ENCODE results near the gene TFPT.

TFPT gene

GRCh38 chr19:54156953-54157352 lies 41.5 kb upstream of the TFPT start:
- Histone ChIP-seq H3K9me2 (ENCODE audit: low read depth, low read length) (no peaks in the 10 kb centered on the region), H3F3A (ENCODE audit: insufficient read depth, low read length) (no peaks in the 10 kb centered on the region), H4K20me1 (ENCODE audit: insufficient read depth, low read length) (no peaks in the 10 kb centered on the region)

GRCh38 chr19:54156490-54156889 lies 41.0 kb upstream of the TFPT start:
- H3K4me3 ChIP-seq (ENCODE audit: low read depth, low read length, poor library complexity, severe bottlenecking) = no peak overlapping the region
- no peaks in the 10 kb centered on the region for H3F3A ChIP-seq (ENCODE audit: insufficient read depth, low read length)
- H3K9me3 ChIP-seq (ENCODE audit: low read length) = no peaks in the 10 kb centered on the region
- H4K20me1 ChIP-seq (ENCODE audit: insufficient read depth, low read length) = no peaks in the 10 kb centered on the region
- H3K27ac ChIP-seq (ENCODE audit: low read depth, low read length, poor library complexity, severe bottlenecking) = no peak overlapping the region
- no peak overlapping the region for H2AFZ ChIP-seq (ENCODE audit: low read length)
- H3K9ac ChIP-seq (ENCODE audit: low read length) = no peak overlapping the region
- H3K27me3 ChIP-seq (ENCODE audit: insufficient read depth, low read length) = no peaks in the 10 kb centered on the region
- H3K9me2 ChIP-seq (ENCODE audit: low read depth, low read length) = no peaks in the 10 kb centered on the region
- peaks cover 62% of the 10 kb centered on the region for H3K36me3 ChIP-seq (ENCODE audit: insufficient read depth, low read length)
- no peak overlapping the region for H3K4me2 ChIP-seq (ENCODE audit: low read length)
- H3K4me1 ChIP-seq (ENCODE audit: insufficient read depth, low read length, severe bottlenecking) = peaks cover 22% of the 10 kb centered on the region
- TF ChIP-seq EZH2 (IDR thresholded peaks at IDR 0.05; ENCODE audit: borderline replicate concordance, low read length) (no peak), CTCF (IDR thresholded peaks at IDR 0.05; ENCODE audit: low read length) (no peak)
- no peaks in the 10 kb centered on the region for H3K79me2 ChIP-seq (ENCODE audit: insufficient read depth, low read length)

More at GRCh38 chr19:54156953-54157352, 41.5 kb upstream of the TFPT start:
- TF ChIP-seq CTCF (IDR thresholded peaks at IDR 0.05; ENCODE audit: low read length) (no peak), EZH2 (IDR thresholded peaks at IDR 0.05; ENCODE audit: borderline replicate concordance, low read length) (no peak)
- Histone ChIP-seq H3K4me2 (ENCODE audit: low read length) (no peak overlapping the region), H3K27ac (ENCODE audit: low read depth, low read length, poor library complexity, severe bottlenecking) (no peak overlapping the region), H3K79me2 (ENCODE audit: insufficient read depth, low read length) (no peaks in the 10 kb centered on the region), H2AFZ (ENCODE audit: low read length) (no peak overlapping the region), H3K9me3 (ENCODE audit: low read length) (no peaks in the 10 kb centered on the region), H3K9ac (ENCODE audit: low read length) (no peak overlapping the region), H3K36me3 (ENCODE audit: insufficient read depth, low read length) (peaks cover 57% of the 10 kb centered on the region), H3K4me1 (ENCODE audit: insufficient read depth, low read length, severe bottlenecking) (peaks cover 27% of the 10 kb centered on the region), H3K27me3 (ENCODE audit: insufficient read depth, low read length) (no peaks in the 10 kb centered on the region), H3K4me3 (ENCODE audit: low read depth, low read length, poor library complexity, severe bottlenecking) (no peak overlapping the region)

- Histone ChIP-seq H3K9me2 (ENCODE audit: low read depth, low read length) (no peaks in the 10 kb centered on the region), H2AFZ (ENCODE audit: low read length) (no peak overlapping the region), H3K4me3 (ENCODE audit: low read depth, low read length, poor library complexity, severe bottlenecking) (no peak overlapping the region), H3K9ac (ENCODE audit: low read length) (no peak overlapping the region), H3K4me1 (ENCODE audit: insufficient read depth, low read length, severe bottlenecking) (peaks cover 14% of the 10 kb centered on the region), H3K36me3 (ENCODE audit: insufficient read depth, low read length) (peaks cover 68% of the 10 kb centered on the region), H3K79me2 (ENCODE audit: insufficient read depth, low read length) (no peaks in the 10 kb centered on the region), H3K27ac (ENCODE audit: low read depth, low read length, poor library complexity, severe bottlenecking) (no peak overlapping the region), H3K4me2 (ENCODE audit: low read length) (no peak overlapping the region), H4K20me1 (ENCODE audit: insufficient read depth, low read length) (no peaks in the 10 kb centered on the region), H3F3A (ENCODE audit: insufficient read depth, low read length) (no peaks in the 10 kb centered on the region), H3K9me3 (ENCODE audit: low read length) (no peaks in the 10 kb centered on the region), H3K27me3 (ENCODE audit: insufficient read depth, low read length) (no peaks in the 10 kb centered on the region)
- no peak for TF ChIP-seq EZH2 (IDR thresholded peaks at IDR 0.05; ENCODE audit: borderline replicate concordance, low read length)
- no peak for TF ChIP-seq CTCF (IDR thresholded peaks at IDR 0.05; ENCODE audit: low read length)
Observed at GRCh38 chr19:54155694-54156093, 40.2 kb upstream of the TFPT start.

Data from OCI-LY1 (cell line).